SK-N-SH treated with all-trans-retinoic acid at 6 μM for 48 hours (cell line): Measurements from ENCODE around the gene OR2T10.

Experiments
- ATAC-seq: fragments of 200-7000 bp; cut with Tn5 transposase; 3 replicates; pipeline ENCODE4 v1.9.1; 2020; ENCODE audit warnings: mild to moderate bottlenecking, moderate library complexity
- ARNTL ChIP-seq: fragments of 450-650 bp; formaldehyde crosslinking; IDR thresholded peaks from 2 replicates; pipeline ENCODE4 v1.5.0; 2020; ENCODE audit warnings: low read depth, mild to moderate bottlenecking, moderate library complexity, borderline replicate concordance
- BACH2 ChIP-seq: fragments of 250-450 bp; sonication (Bioruptor Pico); IDR thresholded peaks from 2 replicates; pipeline ENCODE4 v1.9.0; 2021; ENCODE audit warnings: mild to moderate bottlenecking, borderline replicate concordance
- CSDC2 ChIP-seq: fragments of 250-450 bp; sonication (Bioruptor Pico); IDR thresholded peaks from 2 replicates; pipeline ENCODE4 v1.5.0; 2020; ENCODE audit warnings: mild to moderate bottlenecking, moderate library complexity
- GLIS3 ChIP-seq: fragments of 250-450 bp; sonication (Bioruptor Pico); IDR thresholded peaks from 2 replicates; pipeline ENCODE4 v1.5.0; 2020; ENCODE audit warnings: mild to moderate bottlenecking, moderate library complexity
- ISL1 ChIP-seq: fragments of 250-450 bp; sonication (Bioruptor Pico); IDR thresholded peaks from 2 replicates; pipeline ENCODE4 v2.1.2; 2022; ENCODE audit warnings: mild to moderate bottlenecking, moderate library complexity
- OSR1 ChIP-seq: fragments of 250-450 bp; sonication (Bioruptor Pico); IDR thresholded peaks from 2 replicates; pipeline ENCODE4 v1.8.0; 2022; ENCODE audit warnings: moderate library complexity, mild to moderate bottlenecking, inconsistent platforms
- PPARA ChIP-seq: fragments of 250-450 bp; sonication (Bioruptor Pico); IDR thresholded peaks from 2 replicates; pipeline ENCODE4 v1.5.0; 2020; ENCODE audit warnings: mild to moderate bottlenecking, borderline replicate concordance
- RARB ChIP-seq: fragments of 250-450 bp; sonication (Bioruptor Pico); IDR thresholded peaks from 2 replicates; pipeline ENCODE4 v1.8.0; 2021; ENCODE audit warnings: mild to moderate bottlenecking, moderate library complexity
- SNAI2 ChIP-seq: fragments of 250-450 bp; sonication (Bioruptor Pico); IDR thresholded peaks from 2 replicates; pipeline ENCODE4 v1.5.0; 2020; ENCODE audit warnings: mild to moderate bottlenecking, moderate library complexity
- TCF4 ChIP-seq: fragments of 250-450 bp; sonication (Bioruptor Pico); IDR thresholded peaks from 2 replicates; pipeline ENCODE4 v1.8.0; 2021; ENCODE audit warnings: mild to moderate bottlenecking, moderate library complexity, borderline replicate concordance
- TOX ChIP-seq: fragments of 250-450 bp; sonication (Bioruptor Pico); IDR thresholded peaks from 2 replicates; pipeline ENCODE4 v1.8.0; 2021; ENCODE audit warnings: mild to moderate bottlenecking, moderate library complexity, borderline replicate concordance
- ZC3H10 ChIP-seq: fragments of 250-450 bp; sonication (Bioruptor Pico); IDR thresholded peaks from 2 replicates; pipeline ENCODE4 v1.5.1; 2021; ENCODE audit warnings: mild to moderate bottlenecking, moderate library complexity
- ZFP3 ChIP-seq: fragments of 250-450 bp; sonication (Bioruptor Pico); IDR thresholded peaks from 2 replicates; pipeline ENCODE4 v1.5.0; 2020; ENCODE audit warnings: mild to moderate bottlenecking, moderate library complexity
- ZFP30 ChIP-seq: fragments of 450-650 bp; formaldehyde crosslinking; IDR thresholded peaks from 2 replicates; pipeline ENCODE4 v1.5.0; 2022; ENCODE audit warnings: mild to moderate bottlenecking, moderate library complexity
- ZNF565 ChIP-seq: fragments of 450-650 bp; formaldehyde crosslinking; conservative IDR thresholded peaks from 2 replicates; pipeline ENCODE4 v1.5.0; 2020; ENCODE audit warnings: low read depth, mild to moderate bottlenecking, moderate library complexity
- ZNF70 ChIP-seq: fragments of 450-650 bp; formaldehyde crosslinking; IDR thresholded peaks from 2 replicates; pipeline ENCODE4 v1.5.0; 2020; ENCODE audit warnings: mild to moderate bottlenecking, moderate library complexity
- ZNF8 ChIP-seq: fragments of 450-650 bp; formaldehyde crosslinking; IDR thresholded peaks from 2 replicates; pipeline ENCODE4 v1.5.0; 2020; ENCODE audit warnings: mild to moderate bottlenecking, moderate library complexity
- TF ChIP-seq, protein P1 (sequence below): fragments of 250-450 bp; sonication (Bioruptor Pico); IDR thresholded peaks from 2 replicates; pipeline ENCODE4 v1.5.0; 2020; ENCODE audit warnings: mild to moderate bottlenecking, moderate library complexity
- TF ChIP-seq, protein P2 (sequence below): fragments of 250-450 bp; sonication (Bioruptor Pico); IDR thresholded peaks from 2 replicates; pipeline ENCODE4 v1.5.1; 2021; ENCODE audit warnings: mild to moderate bottlenecking, moderate library complexity
- TF ChIP-seq, protein P3 (sequence below): fragments of 250-450 bp; sonication (Bioruptor Pico); IDR thresholded peaks from 2 replicates; pipeline ENCODE4 v1.8.0; 2020; ENCODE audit warnings: mild to moderate bottlenecking, moderate library complexity, borderline replicate concordance
- TF ChIP-seq, protein P4 (sequence below): fragments of 250-450 bp; sonication (Bioruptor Pico); IDR thresholded peaks from 2 replicates; pipeline ENCODE4 v1.8.0; 2021; ENCODE audit warnings: low read depth, mild to moderate bottlenecking, moderate library complexity, borderline replicate concordance
- TF ChIP-seq, protein P5 (sequence below): fragments of 250-450 bp; sonication (Bioruptor Pico); IDR thresholded peaks from 2 replicates; pipeline ENCODE4 v1.5.1; 2020; ENCODE audit warnings: low read depth, mild to moderate bottlenecking, moderate library complexity

The OR2T10 gene

DNA sequence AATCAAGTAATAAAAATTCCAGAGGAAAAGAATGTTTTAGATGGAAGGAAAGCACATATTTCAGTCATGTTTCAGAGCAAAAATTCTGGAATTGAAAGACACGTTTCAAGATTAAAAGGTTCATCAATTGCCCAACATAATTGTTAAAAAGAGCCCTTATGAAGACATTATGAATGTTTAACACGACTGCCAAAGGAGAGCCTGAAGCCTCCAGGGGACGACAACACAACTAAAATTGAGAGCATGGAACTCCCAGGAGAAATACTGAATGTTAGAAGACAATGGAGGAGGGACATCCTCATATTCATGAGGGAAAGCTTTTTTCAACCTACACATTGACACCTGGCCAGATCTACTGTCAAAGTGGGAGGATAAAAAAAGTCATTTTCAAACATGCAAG lies 21.4 kb upstream of the OR2T10 start:
- peak; percentile 91 for ATAC-seq
- TF ChIP-seq BACH2 (CRISPR knock-in tag), result no peak
- TF ChIP-seq, protein P1, sequence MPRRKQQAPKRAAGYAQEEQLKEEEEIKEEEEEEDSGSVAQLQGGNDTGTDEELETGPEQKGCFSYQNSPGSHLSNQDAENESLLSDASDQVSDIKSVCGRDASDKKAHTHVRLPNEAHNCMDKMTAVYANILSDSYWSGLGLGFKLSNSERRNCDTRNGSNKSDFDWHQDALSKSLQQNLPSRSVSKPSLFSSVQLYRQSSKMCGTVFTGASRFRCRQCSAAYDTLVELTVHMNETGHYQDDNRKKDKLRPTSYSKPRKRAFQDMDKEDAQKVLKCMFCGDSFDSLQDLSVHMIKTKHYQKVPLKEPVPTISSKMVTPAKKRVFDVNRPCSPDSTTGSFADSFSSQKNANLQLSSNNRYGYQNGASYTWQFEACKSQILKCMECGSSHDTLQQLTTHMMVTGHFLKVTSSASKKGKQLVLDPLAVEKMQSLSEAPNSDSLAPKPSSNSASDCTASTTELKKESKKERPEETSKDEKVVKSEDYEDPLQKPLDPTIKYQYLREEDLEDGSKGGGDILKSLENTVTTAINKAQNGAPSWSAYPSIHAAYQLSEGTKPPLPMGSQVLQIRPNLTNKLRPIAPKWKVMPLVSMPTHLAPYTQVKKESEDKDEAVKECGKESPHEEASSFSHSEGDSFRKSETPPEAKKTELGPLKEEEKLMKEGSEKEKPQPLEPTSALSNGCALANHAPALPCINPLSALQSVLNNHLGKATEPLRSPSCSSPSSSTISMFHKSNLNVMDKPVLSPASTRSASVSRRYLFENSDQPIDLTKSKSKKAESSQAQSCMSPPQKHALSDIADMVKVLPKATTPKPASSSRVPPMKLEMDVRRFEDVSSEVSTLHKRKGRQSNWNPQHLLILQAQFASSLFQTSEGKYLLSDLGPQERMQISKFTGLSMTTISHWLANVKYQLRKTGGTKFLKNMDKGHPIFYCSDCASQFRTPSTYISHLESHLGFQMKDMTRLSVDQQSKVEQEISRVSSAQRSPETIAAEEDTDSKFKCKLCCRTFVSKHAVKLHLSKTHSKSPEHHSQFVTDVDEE (CRISPR knock-in tag), result no peak
- TF ChIP-seq GLIS3 (CRISPR knock-in tag), result no peak
- TF ChIP-seq OSR1 (CRISPR knock-in tag), result no peak
- TF ChIP-seq, protein P2, sequence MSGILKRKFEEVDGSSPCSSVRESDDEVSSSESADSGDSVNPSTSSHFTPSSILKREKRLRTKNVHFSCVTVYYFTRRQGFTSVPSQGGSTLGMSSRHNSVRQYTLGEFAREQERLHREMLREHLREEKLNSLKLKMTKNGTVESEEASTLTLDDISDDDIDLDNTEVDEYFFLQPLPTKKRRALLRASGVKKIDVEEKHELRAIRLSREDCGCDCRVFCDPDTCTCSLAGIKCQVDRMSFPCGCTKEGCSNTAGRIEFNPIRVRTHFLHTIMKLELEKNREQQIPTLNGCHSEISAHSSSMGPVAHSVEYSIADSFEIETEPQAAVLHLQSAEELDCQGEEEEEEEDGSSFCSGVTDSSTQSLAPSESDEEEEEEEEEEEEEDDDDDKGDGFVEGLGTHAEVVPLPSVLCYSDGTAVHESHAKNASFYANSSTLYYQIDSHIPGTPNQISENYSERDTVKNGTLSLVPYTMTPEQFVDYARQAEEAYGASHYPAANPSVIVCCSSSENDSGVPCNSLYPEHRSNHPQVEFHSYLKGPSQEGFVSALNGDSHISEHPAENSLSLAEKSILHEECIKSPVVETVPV, result no peak
- no peak for TF ChIP-seq ZFP3 (CRISPR knock-in tag)
- TF ChIP-seq, protein P3, sequence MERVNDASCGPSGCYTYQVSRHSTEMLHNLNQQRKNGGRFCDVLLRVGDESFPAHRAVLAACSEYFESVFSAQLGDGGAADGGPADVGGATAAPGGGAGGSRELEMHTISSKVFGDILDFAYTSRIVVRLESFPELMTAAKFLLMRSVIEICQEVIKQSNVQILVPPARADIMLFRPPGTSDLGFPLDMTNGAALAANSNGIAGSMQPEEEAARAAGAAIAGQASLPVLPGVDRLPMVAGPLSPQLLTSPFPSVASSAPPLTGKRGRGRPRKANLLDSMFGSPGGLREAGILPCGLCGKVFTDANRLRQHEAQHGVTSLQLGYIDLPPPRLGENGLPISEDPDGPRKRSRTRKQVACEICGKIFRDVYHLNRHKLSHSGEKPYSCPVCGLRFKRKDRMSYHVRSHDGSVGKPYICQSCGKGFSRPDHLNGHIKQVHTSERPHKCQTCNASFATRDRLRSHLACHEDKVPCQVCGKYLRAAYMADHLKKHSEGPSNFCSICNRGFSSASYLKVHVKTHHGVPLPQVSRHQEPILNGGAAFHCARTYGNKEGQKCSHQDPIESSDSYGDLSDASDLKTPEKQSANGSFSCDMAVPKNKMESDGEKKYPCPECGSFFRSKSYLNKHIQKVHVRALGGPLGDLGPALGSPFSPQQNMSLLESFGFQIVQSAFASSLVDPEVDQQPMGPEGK (CRISPR knock-in tag), result no peak
- TF ChIP-seq ZNF70, result no peak
- TF ChIP-seq ZNF565 (CRISPR knock-in tag), result no peak
- no peak for TF ChIP-seq SNAI2 (CRISPR knock-in tag)
- no peak for TF ChIP-seq CSDC2 (CRISPR knock-in tag)
- TF ChIP-seq, protein P4, sequence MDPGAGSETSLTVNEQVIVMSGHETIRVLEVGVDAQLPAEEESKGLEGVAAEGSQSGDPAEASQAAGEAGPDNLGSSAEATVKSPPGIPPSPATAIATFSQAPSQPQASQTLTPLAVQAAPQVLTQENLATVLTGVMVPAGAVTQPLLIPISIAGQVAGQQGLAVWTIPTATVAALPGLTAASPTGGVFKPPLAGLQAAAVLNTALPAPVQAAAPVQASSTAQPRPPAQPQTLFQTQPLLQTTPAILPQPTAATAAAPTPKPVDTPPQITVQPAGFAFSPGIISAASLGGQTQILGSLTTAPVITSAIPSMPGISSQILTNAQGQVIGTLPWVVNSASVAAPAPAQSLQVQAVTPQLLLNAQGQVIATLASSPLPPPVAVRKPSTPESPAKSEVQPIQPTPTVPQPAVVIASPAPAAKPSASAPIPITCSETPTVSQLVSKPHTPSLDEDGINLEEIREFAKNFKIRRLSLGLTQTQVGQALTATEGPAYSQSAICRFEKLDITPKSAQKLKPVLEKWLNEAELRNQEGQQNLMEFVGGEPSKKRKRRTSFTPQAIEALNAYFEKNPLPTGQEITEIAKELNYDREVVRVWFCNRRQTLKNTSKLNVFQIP (CRISPR knock-in tag), result no peak

DNA sequence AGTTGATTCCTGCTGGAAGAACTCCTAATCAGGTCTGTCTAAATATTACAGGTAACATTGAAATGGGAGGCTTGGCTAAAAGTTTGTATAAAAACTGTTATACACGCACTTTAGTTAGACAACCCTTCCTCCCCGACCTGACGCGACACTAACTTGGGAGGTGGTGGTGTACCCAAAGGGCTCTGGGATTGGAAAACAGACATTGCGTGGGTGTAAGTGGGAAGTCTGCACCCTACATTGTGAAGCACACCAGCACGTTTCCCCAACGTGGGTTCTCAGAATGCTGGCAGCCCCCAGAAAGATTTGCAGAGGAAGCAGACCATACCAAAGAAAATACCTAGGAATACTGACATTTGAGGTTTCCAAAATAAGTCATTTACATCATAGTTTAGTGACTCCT lies 20.6 kb upstream of the OR2T10 start:
- TF ChIP-seq, protein P4 (CRISPR knock-in tag), result no peak
- TF ChIP-seq, protein P2, result no peak
- TF ChIP-seq GLIS3 (CRISPR knock-in tag), result no peak
- no peak for TF ChIP-seq TOX (CRISPR knock-in tag)
- no peak for TF ChIP-seq ZC3H10 (CRISPR knock-in tag)
- no peak for TF ChIP-seq SNAI2 (CRISPR knock-in tag)
- no peak for TF ChIP-seq ZNF565 (CRISPR knock-in tag)
- no peak for TF ChIP-seq ZNF8 (CRISPR knock-in tag)
- no peak for TF ChIP-seq TCF4 (CRISPR knock-in tag)
- no peak for TF ChIP-seq ZFP30 (CRISPR knock-in tag)
- TF ChIP-seq ARNTL (CRISPR knock-in tag), result no peak
- TF ChIP-seq, protein P5, sequence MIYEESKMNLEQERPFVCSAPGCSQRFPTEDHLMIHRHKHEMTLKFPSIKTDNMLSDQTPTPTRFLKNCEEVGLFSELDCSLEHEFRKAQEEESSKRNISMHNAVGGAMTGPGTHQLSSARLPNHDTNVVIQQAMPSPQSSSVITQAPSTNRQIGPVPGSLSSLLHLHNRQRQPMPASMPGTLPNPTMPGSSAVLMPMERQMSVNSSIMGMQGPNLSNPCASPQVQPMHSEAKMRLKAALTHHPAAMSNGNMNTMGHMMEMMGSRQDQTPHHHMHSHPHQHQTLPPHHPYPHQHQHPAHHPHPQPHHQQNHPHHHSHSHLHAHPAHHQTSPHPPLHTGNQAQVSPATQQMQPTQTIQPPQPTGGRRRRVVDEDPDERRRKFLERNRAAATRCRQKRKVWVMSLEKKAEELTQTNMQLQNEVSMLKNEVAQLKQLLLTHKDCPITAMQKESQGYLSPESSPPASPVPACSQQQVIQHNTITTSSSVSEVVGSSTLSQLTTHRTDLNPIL (CRISPR knock-in tag), result no peak
- TF ChIP-seq, protein P3 (CRISPR knock-in tag), result no peak
- TF ChIP-seq RARB, result no peak
- TF ChIP-seq BACH2 (CRISPR knock-in tag), result no peak
- TF ChIP-seq PPARA (CRISPR knock-in tag), result no peak
- TF ChIP-seq ISL1 (CRISPR knock-in tag), result no peak
- no peak for ATAC-seq
